Epithelial cell of esophagus (primary cell): Measurements from ENCODE around the gene UNC5C.

Experiments
- DNase-seq: peaks from one replicate; pipeline ENCODE4 v3.0.0; 2010; ENCODE audit warnings: low read depth
- H3K4me3 ChIP-seq: 2 replicates; pipeline ENCODE4 v1.5.1; 2011; ENCODE audit warnings: mild to moderate bottlenecking, low read length, control low read depth
- CTCF ChIP-seq: IDR thresholded peaks from 2 replicates; pipeline ENCODE4 v1.5.1; 2011; ENCODE audit warnings: low read depth, mild to moderate bottlenecking, low read length, control low read depth, inconsistent platforms; ENCODE audit not compliant: insufficient read depth; ENCODE audit errors: missing control alignments

UNC5C gene

GRCh38 chr4:95402299-95402698 lies 146.5 kb downstream of the UNC5C start:
- no peak for TF ChIP-seq CTCF
- no peak for DNase-seq
- no peak overlapping the region for H3K4me3 ChIP-seq

GRCh38 chr4:95398217-95398616 lies 150.6 kb downstream of the UNC5C start:
- no peak for DNase-seq
- H3K4me3 ChIP-seq, result no peak overlapping the region
- TF ChIP-seq CTCF, result no peak

- no peak for DNase-seq
- no peak for TF ChIP-seq CTCF
- H3K4me3 ChIP-seq, result no peak overlapping the region
Observed at GRCh38 chr4:95394752-95395306, 153.9 kb downstream of the UNC5C start.

- no peak overlapping the region for H3K4me3 ChIP-seq
- TF ChIP-seq CTCF, result no peak
- no peak for DNase-seq
Observed at GRCh38 chr4:95393821-95394220, 155.0 kb downstream of the UNC5C start.

GRCh38 chr4:95388911-95389310 lies 159.9 kb downstream of the UNC5C start:
- DNase-seq, result no peak
- TF ChIP-seq CTCF, result no peak

GRCh38 chr4:95387719-95388118 lies 161.1 kb downstream of the UNC5C start:
- DNase-seq, result no peak
- no peak for TF ChIP-seq CTCF
- H3K4me3 ChIP-seq, result no peak overlapping the region

More at GRCh38 chr4:95388911-95389310, 159.9 kb downstream of the UNC5C start:
- H3K4me3 ChIP-seq, result no peak overlapping the region

GRCh38 chr4:95386410-95386809 lies 162.4 kb downstream of the UNC5C start:
- H3K4me3 ChIP-seq, result no peak overlapping the region
- no peak for TF ChIP-seq CTCF
- DNase-seq, result no peak
